CD4-positive, alpha-beta T cell (primary cell): ENCODE measurements around the gene SLC37A1. TPM values are rescaled to one million over a fixed set of nuclear protein-coding genes. Genes with fewer than 3 reads are reported as not detected.

Experiments
- ATAC-seq: fragments of 200-7000 bp; cut with Tn5 transposase; one replicate; pipeline ENCODE4 v1.10.0; 2022; ENCODE audit warnings: mild to moderate bottlenecking; ENCODE audit not compliant: poor library complexity
- CTCF ChIA-PET: fragments of 350-600 bp; sonication (Branson Sonifier 250); formaldehyde crosslinking; loops from one replicate; lab custom pipeline; 2021; ENCODE audit warnings: antibody characterized with exemption, inconsistent platforms; lab: Charles Lee
- POLR2A ChIA-PET: fragments of 350-600 bp; sonication (Branson Sonifier 250); formaldehyde crosslinking; loops from one replicate; lab custom pipeline; 2021; ENCODE audit warnings: antibody characterized with exemption, inconsistent platforms; lab: Charles Lee
- DNase-seq, 14 experiments: peaks; one replicate each; pipeline ENCODE4 v3.0.0-alpha.2; 2013 to 2020; ENCODE audit warnings: mixed read lengths in 2 of 14
- H3K27ac ChIP-seq, 2 donors: one replicate each; pipeline versions ENCODE4 v1.5.1 to v1.7.0; 2013; ENCODE audit warnings: low read length in 2 of 2, low read depth in 1 of 2, mild to moderate bottlenecking in 1 of 2
- H3K27me3 ChIP-seq, 2 experiments: 1 replicate in 1 of 2; 2 replicates in 1 of 2; pipeline versions ENCODE4 v1.6.1 to v1.7.0; 2013; ENCODE audit warnings: low read length in 2 of 2, control low read depth in 1 of 2, mild to moderate bottlenecking in 1 of 2, moderate library complexity in 1 of 2; ENCODE audit not compliant: insufficient read depth in 2 of 2, control insufficient read depth in 1 of 2
- H3K36me3 ChIP-seq: one replicate; pipeline ENCODE4 v1.6.1; 2013; ENCODE audit warnings: low read length, control low read depth; ENCODE audit not compliant: insufficient read depth
- H3K4me1 ChIP-seq: one replicate; pipeline ENCODE4 v1.6.1; 2013; ENCODE audit warnings: low read length, control low read depth; ENCODE audit not compliant: insufficient read depth
- H3K4me3 ChIP-seq: one replicate; pipeline ENCODE4 v1.5.1; 2013; ENCODE audit warnings: mild to moderate bottlenecking, low read length, moderate library complexity
- H3K9me3 ChIP-seq, 2 experiments: 1 replicate in 1 of 2; 2 replicates in 1 of 2; pipeline versions ENCODE4 v1.6.1 to v1.7.0; 2013; ENCODE audit warnings: low read length in 2 of 2, mild to moderate bottlenecking in 2 of 2, control low read depth in 1 of 2, moderate library complexity in 1 of 2; ENCODE audit not compliant: control insufficient read depth in 1 of 2, insufficient read depth in 1 of 2
- H3K27ac Mint-ChIP-seq: one replicate; pipeline ENCODE4 v1.8.0; 2020; ENCODE audit warnings: mixed read lengths
- H3K27me3 Mint-ChIP-seq: one replicate; pipeline ENCODE4 v1.8.0; 2021; ENCODE audit warnings: mixed read lengths
- H3K36me3 Mint-ChIP-seq: one replicate; pipeline ENCODE4 v1.8.0; 2021; ENCODE audit warnings: low read depth, mixed read lengths
- H3K4me1 Mint-ChIP-seq: one replicate; pipeline ENCODE4 v1.8.0; 2021; ENCODE audit warnings: low read depth, mixed read lengths
- H3K4me3 Mint-ChIP-seq: one replicate; pipeline ENCODE4 v1.8.0; 2020; ENCODE audit warnings: mild to moderate bottlenecking, mixed read lengths
- H3K9me3 Mint-ChIP-seq: one replicate; pipeline ENCODE4 v1.8.0; 2020; ENCODE audit warnings: mixed read lengths
- CTCF ChIP-seq: fragments of 200-600 bp; IDR thresholded peaks from one replicate; pipeline ENCODE4 v1.8.0; 2022; ENCODE audit warnings: antibody characterized with exemption, mild to moderate bottlenecking
- intact Hi-C, 2 experiments: fragments of 100-400 bp; cut with DNase I in 1 of 2; cut with micrococcal nuclease in 1 of 2; formaldehyde crosslinking; loops; one replicate each; pipeline versions ENCODE4 v1.15.1 to v1.9.0; 2023 to 2025; cut with DNase I, micrococcal nuclease
- total RNA-seq, 174 experiments: library from RNA in 2 of 174; stranded (reverse) in 2 of 174; gene quantifications; one replicate each; pipeline ENCODE4 v1.2.3 and lab custom pipeline; 2021 to 2026

SLC37A1 gene
- total RNA-seq, 2 experiments from 2014 or later, result 16.4 to 16.7 TPM

GRCh38 chr21:42565206-42565810, 51.7 kb downstream of the SLC37A1 start:
- H3K27me3 Mint-ChIP-seq, result no peaks in the 10 kb centered on the region
- intact Hi-C loops, result no loop called here
- POLR2A ChIA-PET, result no interaction called here
- Histone ChIP-seq H3K9me3 (no peaks in the 10 kb centered on the region), H3K27me3 (no peaks in the 10 kb centered on the region), H3K36me3 (peaks cover 49% of the 10 kb centered on the region), H3K4me3 (no peak overlapping the region), H3K4me1 (no peaks in the 10 kb centered on the region), H3K27ac (no peak overlapping the region)
- no peaks in the 10 kb centered on the region for H3K4me1 Mint-ChIP-seq
- TF ChIP-seq CTCF, result no peak
- ATAC-seq, result no peak
- no peaks in the 10 kb centered on the region for H3K9me3 Mint-ChIP-seq
- peak in 1 of 14 experiments; percentile 32 for DNase-seq
- no peak overlapping the region for H3K4me3 Mint-ChIP-seq
- H3K27ac Mint-ChIP-seq, result no peak overlapping the region
- peaks cover 63% of the 10 kb centered on the region for H3K36me3 Mint-ChIP-seq
- CTCF ChIA-PET, result no interaction called here

DNA sequence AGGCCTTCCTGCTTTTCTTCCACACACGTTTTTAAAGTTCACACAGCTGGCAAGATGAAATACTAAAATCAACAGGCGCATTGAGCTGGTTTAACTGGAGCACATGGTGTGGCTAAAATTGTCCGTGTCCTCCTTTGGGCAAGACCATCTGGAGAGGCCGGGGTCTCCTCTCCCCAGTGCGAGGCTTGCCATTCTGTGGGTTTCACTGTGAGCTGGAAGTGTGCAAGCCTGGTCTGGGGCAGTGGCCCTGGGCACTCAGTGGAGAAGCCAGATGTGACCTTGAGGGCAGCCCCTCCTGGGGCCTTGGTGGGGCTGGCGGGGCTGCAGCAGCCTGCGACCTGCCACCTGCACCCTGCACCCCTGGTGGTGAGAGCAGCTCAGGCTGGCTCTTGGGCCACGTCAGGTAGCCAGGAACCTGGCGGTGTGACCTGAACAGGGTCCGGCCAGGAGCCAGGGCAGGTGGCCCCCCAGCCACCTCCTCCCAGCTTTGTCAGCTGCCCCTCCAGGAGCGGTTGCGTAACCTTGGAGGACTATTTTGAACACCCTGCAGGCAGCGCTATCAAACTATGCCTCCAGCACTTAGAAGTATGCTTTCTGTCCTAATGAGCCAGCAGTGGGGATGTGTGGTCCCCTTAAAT, 52.4 kb downstream of the SLC37A1 start:
- ATAC-seq, result no peak
- intact Hi-C loops, result no loop called here
- no peaks in the 10 kb centered on the region for H3K9me3 ChIP-seq
- peak in 1 of 14 experiments; percentile 28 for DNase-seq
- ChIA-PET POLR2A (no interaction called here), CTCF (no interaction called here)
- Mint-ChIP-seq H3K27ac (no peak overlapping the region), H3K9me3 (no peaks in the 10 kb centered on the region), H3K27me3 (no peaks in the 10 kb centered on the region), H3K4me1 (no peaks in the 10 kb centered on the region), H3K4me3 (no peak overlapping the region), H3K36me3 (peaks cover 57% of the 10 kb centered on the region)
- no peak overlapping the region for H3K4me3 ChIP-seq
- TF ChIP-seq CTCF, result no peak
- H3K27me3 ChIP-seq, result no peaks in the 10 kb centered on the region
- no peak overlapping the region for H3K27ac ChIP-seq
- peaks cover 55% of the 10 kb centered on the region for H3K36me3 ChIP-seq
- no peaks in the 10 kb centered on the region for H3K4me1 ChIP-seq

DNA sequence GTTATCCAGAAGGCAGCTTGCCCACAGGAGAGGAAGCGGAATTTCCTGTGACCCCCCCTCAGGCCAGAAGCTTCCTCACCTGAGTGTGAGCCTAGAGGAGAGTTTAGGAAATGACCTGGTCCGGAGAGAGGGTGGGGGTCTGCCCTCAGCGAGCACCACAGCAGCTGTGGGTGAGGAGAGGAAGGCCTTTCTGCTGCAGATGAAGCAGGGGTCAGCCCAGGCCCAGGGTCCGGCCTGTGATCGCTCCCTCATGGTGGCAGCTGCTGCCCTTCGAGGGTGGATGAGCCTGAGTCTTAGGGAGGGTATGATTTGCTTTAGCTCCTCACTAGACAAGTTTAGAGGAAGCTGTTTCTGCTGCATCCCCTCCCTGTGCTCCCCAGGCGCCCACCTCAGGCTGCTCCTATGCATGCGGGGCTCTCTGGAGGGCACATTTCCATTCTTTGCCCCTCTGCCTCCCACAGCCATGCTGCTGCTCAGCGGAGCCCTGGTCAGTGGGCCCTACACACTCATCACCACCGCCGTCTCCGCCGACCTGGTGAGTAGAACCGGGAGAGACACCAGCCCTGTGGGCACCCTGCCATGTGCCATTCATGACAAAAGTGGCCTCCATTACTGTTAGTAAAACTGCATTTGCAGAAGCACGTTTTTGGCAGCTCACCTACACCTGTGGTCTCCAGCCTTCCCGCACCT, 53.0 kb downstream of the SLC37A1 start:
- Histone ChIP-seq H3K36me3 (peaks cover 52% of the 10 kb centered on the region), H3K9me3 (no peaks in the 10 kb centered on the region), H3K27me3 (no peaks in the 10 kb centered on the region), H3K4me1 (no peaks in the 10 kb centered on the region), H3K27ac (no peak overlapping the region), H3K4me3 (no peak overlapping the region)
- ATAC-seq (no peak), DNase-seq (peak in 1 of 14 experiments; percentile 27)
- H3K4me3 Mint-ChIP-seq, result no peak overlapping the region
- no peaks in the 10 kb centered on the region for H3K4me1 Mint-ChIP-seq
- intact Hi-C loops, result no loop called here
- no peak overlapping the region for H3K27ac Mint-ChIP-seq
- no peaks in the 10 kb centered on the region for H3K9me3 Mint-ChIP-seq
- CTCF ChIA-PET, result no interaction called here
- POLR2A ChIA-PET, result no interaction called here
- no peak for TF ChIP-seq CTCF
- H3K27me3 Mint-ChIP-seq, result no peaks in the 10 kb centered on the region
- peaks cover 54% of the 10 kb centered on the region for H3K36me3 Mint-ChIP-seq
